GM23338 (cell line): ENCODE data around the gene ABCF2. TPM values are rescaled to one million over a fixed set of nuclear protein-coding genes. Genes with fewer than 3 reads are reported as not detected.
A peak's percentile ranks its signal among the peaks of the same experiment; 100 is the strongest.

Source experiments
- ATAC-seq: fragments of 200-7000 bp; cut with Tn5 transposase; 3 replicates; pipeline ENCODE4 v1.9.1; 2020
- DNase-seq: peaks from one replicate; pipeline ENCODE4 v3.0.0-alpha.2; 2015; ENCODE audit warnings: low spot score
- H2AFZ ChIP-seq: fragments of 200-600 bp; sonication (generic); 2 replicates; pipeline ENCODE4 v1.8.0; 2016; ENCODE audit warnings: antibody characterized with exemption, mild to moderate bottlenecking, moderate library complexity
- H3F3A ChIP-seq: fragments of 200-600 bp; sonication (generic); replicated peaks from 2 replicates; pipeline ENCODE4 v1.8.0; 2017; ENCODE audit warnings: antibody characterized with exemption, mixed run types, low read depth
- H3K27ac ChIP-seq: fragments of 200-600 bp; sonication (generic); 2 replicates; pipeline ENCODE4 v1.6.1; 2016; ENCODE audit warnings: low read depth
- H3K27me3 ChIP-seq: fragments of 200-600 bp; sonication (generic); 2 replicates; pipeline ENCODE4 v1.8.0; 2016; ENCODE audit warnings: mild to moderate bottlenecking, mixed run types, moderate library complexity; ENCODE audit not compliant: insufficient read depth
- H3K36me3 ChIP-seq: fragments of 200-600 bp; sonication (generic); 2 replicates; pipeline ENCODE4 v1.8.0; 2016; ENCODE audit warnings: mild to moderate bottlenecking; ENCODE audit not compliant: insufficient read depth
- H3K4me1 ChIP-seq: fragments of 200-600 bp; sonication (generic); 2 replicates; pipeline ENCODE4 v1.8.0; 2016; ENCODE audit warnings: mild to moderate bottlenecking, moderate library complexity; ENCODE audit not compliant: insufficient read depth
- H3K4me2 ChIP-seq: fragments of 200-600 bp; sonication (generic); 2 replicates; pipeline ENCODE4 v1.7.1; 2017; ENCODE audit warnings: mixed run types
- H3K4me3 ChIP-seq: fragments of 200-600 bp; sonication (generic); 2 replicates; pipeline ENCODE4 v1.6.1; 2016; ENCODE audit warnings: mixed run types
- H3K79me2 ChIP-seq: fragments of 200-600 bp; sonication (generic); replicated peaks from 2 replicates; pipeline ENCODE4 v1.8.0; 2017; ENCODE audit warnings: mild to moderate bottlenecking; ENCODE audit not compliant: insufficient read depth
- H3K9me2 ChIP-seq: fragments of 200-600 bp; sonication (generic); 2 replicates; pipeline ENCODE4 v1.8.0; 2017; ENCODE audit not compliant: insufficient read depth
- H4K20me1 ChIP-seq: fragments of 200-600 bp; sonication (generic); replicated peaks from 2 replicates; pipeline ENCODE4 v1.8.0; 2017; ENCODE audit warnings: mild to moderate bottlenecking; ENCODE audit not compliant: insufficient read depth
- H3K27ac Mint-ChIP-seq: 2 replicates; pipeline ENCODE4 v1.8.0; 2020; ENCODE audit warnings: inconsistent platforms, mild to moderate bottlenecking, moderate library complexity, mixed read lengths
- H3K27me3 Mint-ChIP-seq: 3 replicates; pipeline ENCODE4 v1.8.0; 2022; ENCODE audit warnings: low read depth, mild to moderate bottlenecking, moderate library complexity, mixed read lengths, inconsistent platforms; ENCODE audit not compliant: insufficient read depth, poor library complexity
- H3K36me3 Mint-ChIP-seq: 3 replicates; pipeline ENCODE4 v1.8.0; 2021; ENCODE audit warnings: low read depth, mild to moderate bottlenecking, inconsistent platforms, moderate library complexity, mixed read lengths
- H3K4me1 Mint-ChIP-seq: 3 replicates; pipeline ENCODE4 v1.8.0; 2020; ENCODE audit warnings: mild to moderate bottlenecking, inconsistent platforms, mixed read lengths
- H3K4me3 Mint-ChIP-seq: 3 replicates; pipeline ENCODE4 v1.8.0; 2021; ENCODE audit warnings: moderate library complexity, mild to moderate bottlenecking, inconsistent platforms, mixed read lengths
- H3K9me3 Mint-ChIP-seq: 3 replicates; pipeline ENCODE4 v1.8.0; 2020; ENCODE audit warnings: moderate library complexity, mild to moderate bottlenecking, inconsistent platforms, mixed read lengths
- CREB1 ChIP-seq: fragments of 250-450 bp; sonication (Bioruptor Pico); IDR thresholded peaks from 2 replicates; pipeline ENCODE4 v1.5.0; 2020; ENCODE audit warnings: low read depth, mild to moderate bottlenecking, moderate library complexity
- CTCF ChIP-seq, 2 experiments: fragments of 200-600 bp in 1 of 2; sonication (generic) in 1 of 2; conservative IDR thresholded peaks; 2 replicates each; pipeline versions ENCODE4 v1.5.1 to v1.6.1; 2016 to 2017; ENCODE audit warnings: antibody characterized with exemption in 2 of 2, low read depth in 2 of 2, mild to moderate bottlenecking in 2 of 2, moderate library complexity in 1 of 2
- EZH2 ChIP-seq: fragments of 200-600 bp; sonication (generic); IDR thresholded peaks from one replicate; pipeline ENCODE4 v1.8.0; 2017; ENCODE audit warnings: antibody characterized with exemption, mild to moderate bottlenecking, low read depth; ENCODE audit not compliant: unreplicated experiment
- JUNB ChIP-seq: IDR thresholded peaks from one replicate; pipeline ENCODE4 v1.6.1; 2016; ENCODE audit warnings: antibody characterized with exemption; ENCODE audit not compliant: unreplicated experiment
- NANOG ChIP-seq: IDR thresholded peaks from 2 replicates; pipeline ENCODE4 v1.6.1; 2016; ENCODE audit warnings: antibody characterized with exemption, borderline replicate concordance
- POLR2AphosphoS5 ChIP-seq: IDR thresholded peaks from 2 replicates; pipeline ENCODE4 v1.6.1; 2016; ENCODE audit warnings: antibody characterized with exemption, low read depth
- STAT1 ChIP-seq: IDR thresholded peaks from one replicate; pipeline ENCODE4 v1.6.1; 2016; ENCODE audit warnings: antibody characterized with exemption; ENCODE audit not compliant: unreplicated experiment
- ZNF114 ChIP-seq: fragments of 250-450 bp; sonication (Bioruptor Pico); IDR thresholded peaks from 2 replicates; pipeline ENCODE4 v1.5.0; 2020; ENCODE audit warnings: mild to moderate bottlenecking, moderate library complexity
- polyA plus RNA-seq: library from polyadenylated mRNA; unstranded; fragments of >200 nt; fragmentation: Nextera tagmentation; extraction: Ambion mirVana; gene quantifications from 2 replicates; pipeline ENCODE4 v1.2.1, GENCODE V29; 2016
- total RNA-seq: library from RNA; depleted of rRNA; stranded (reverse); fragments of >200 nt; shearing (Covaris generic); gene quantifications from 2 replicates; pipeline ENCODE4 v1.2.3, GENCODE V29; 2014
- TF ChIP-seq, protein P1 (sequence below): fragments of 250-450 bp; sonication (Bioruptor Pico); IDR thresholded peaks from 2 replicates; pipeline ENCODE4 v1.5.0; 2020; ENCODE audit warnings: mild to moderate bottlenecking, moderate library complexity
- TF ChIP-seq, protein P2 (sequence below): IDR thresholded peaks from one replicate; pipeline ENCODE4 v1.6.1; 2018; ENCODE audit warnings: antibody characterized with exemption; ENCODE audit not compliant: unreplicated experiment

The ABCF2 gene
- total and polyA plus RNA-seq, 2 experiments from 2014 or later, result 18.7 to 58.7 TPM

DNA sequence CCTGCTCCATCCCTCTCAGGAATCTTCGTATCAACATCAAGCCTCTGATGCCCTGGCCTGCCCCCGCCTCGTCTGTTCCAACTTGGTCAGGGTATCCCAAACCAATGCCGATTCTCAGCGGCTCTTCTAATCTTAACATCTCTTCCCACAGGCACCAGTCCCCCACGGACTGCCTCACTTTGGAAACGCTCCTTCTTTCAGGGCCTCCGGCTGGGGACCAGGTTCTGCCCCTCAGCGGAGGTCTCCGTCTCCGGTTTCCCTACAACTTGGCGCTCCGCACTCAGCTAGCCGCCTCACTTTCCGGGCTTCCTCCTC is 488 bp downstream of the ABCF2 start (continued):
- TF ChIP-seq CTCF (conservative IDR thresholded peaks at IDR 0.05; ENCODE audit: low read depth in 2 of 2) (no peak), EZH2 (no peak)
- TF ChIP-seq, protein P1, sequence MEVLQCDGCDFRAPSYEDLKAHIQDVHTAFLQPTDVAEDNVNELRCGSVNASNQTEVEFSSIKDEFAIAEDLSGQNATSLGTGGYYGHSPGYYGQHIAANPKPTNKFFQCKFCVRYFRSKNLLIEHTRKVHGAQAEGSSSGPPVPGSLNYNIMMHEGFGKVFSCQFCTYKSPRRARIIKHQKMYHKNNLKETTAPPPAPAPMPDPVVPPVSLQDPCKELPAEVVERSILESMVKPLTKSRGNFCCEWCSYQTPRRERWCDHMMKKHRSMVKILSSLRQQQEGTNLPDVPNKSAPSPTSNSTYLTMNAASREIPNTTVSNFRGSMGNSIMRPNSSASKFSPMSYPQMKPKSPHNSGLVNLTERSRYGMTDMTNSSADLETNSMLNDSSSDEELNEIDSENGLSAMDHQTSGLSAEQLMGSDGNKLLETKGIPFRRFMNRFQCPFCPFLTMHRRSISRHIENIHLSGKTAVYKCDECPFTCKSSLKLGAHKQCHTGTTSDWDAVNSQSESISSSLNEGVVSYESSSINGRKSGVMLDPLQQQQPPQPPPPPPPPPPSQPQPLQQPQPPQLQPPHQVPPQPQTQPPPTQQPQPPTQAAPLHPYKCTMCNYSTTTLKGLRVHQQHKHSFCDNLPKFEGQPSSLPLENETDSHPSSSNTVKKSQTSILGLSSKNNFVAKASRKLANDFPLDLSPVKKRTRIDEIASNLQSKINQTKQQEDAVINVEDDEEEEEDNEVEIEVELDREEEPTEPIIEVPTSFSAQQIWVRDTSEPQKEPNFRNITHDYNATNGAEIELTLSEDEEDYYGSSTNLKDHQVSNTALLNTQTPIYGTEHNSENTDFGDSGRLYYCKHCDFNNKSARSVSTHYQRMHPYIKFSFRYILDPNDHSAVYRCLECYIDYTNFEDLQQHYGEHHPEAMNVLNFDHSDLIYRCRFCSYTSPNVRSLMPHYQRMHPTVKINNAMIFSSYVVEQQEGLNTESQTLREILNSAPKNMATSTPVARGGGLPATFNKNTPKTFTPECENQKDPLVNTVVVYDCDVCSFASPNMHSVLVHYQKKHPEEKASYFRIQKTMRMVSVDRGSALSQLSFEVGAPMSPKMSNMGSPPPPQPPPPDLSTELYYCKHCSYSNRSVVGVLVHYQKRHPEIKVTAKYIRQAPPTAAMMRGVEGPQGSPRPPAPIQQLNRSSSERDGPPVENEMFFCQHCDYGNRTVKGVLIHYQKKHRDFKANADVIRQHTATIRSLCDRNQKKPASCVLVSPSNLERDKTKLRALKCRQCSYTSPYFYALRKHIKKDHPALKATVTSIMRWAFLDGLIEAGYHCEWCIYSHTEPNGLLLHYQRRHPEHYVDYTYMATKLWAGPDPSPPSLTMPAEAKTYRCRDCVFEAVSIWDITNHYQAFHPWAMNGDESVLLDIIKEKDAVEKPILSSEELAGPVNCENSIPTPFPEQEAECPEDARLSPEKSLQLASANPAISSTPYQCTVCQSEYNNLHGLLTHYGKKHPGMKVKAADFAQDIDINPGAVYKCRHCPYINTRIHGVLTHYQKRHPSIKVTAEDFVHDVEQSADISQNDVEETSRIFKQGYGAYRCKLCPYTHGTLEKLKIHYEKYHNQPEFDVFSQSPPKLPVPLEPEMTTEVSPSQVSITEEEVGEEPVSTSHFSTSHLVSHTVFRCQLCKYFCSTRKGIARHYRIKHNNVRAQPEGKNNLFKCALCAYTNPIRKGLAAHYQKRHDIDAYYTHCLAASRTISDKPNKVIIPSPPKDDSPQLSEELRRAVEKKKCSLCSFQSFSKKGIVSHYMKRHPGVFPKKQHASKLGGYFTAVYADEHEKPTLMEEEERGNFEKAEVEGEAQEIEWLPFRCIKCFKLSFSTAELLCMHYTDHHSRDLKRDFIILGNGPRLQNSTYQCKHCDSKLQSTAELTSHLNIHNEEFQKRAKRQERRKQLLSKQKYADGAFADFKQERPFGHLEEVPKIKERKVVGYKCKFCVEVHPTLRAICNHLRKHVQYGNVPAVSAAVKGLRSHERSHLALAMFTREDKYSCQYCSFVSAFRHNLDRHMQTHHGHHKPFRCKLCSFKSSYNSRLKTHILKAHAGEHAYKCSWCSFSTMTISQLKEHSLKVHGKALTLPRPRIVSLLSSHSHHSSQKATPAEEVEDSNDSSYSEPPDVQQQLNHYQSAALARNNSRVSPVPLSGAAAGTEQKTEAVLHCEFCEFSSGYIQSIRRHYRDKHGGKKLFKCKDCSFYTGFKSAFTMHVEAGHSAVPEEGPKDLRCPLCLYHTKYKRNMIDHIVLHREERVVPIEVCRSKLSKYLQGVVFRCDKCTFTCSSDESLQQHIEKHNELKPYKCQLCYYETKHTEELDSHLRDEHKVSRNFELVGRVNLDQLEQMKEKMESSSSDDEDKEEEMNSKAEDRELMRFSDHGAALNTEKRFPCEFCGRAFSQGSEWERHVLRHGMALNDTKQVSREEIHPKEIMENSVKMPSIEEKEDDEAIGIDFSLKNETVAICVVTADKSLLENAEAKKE (CRISPR knock-in tag), result no peak

GRCh38 chr7:151225948-151226510 is 976 bp downstream of the ABCF2 start:
- Histone ChIP-seq H3K4me2 (peak overlapping the region; percentile 91), H4K20me1 (peaks cover 14% of the 10 kb centered on the region; the same call in 1 of the 2 replicates), H3K79me2 (peaks cover 17% of the 10 kb centered on the region), H2AFZ (no peak overlapping the region), H3F3A (peaks cover 9% of the 10 kb centered on the region), H3K9me2 (no peaks in the 10 kb centered on the region), H3K36me3 (peaks cover 25% of the 10 kb centered on the region), H3K4me1 (peaks cover 13% of the 10 kb centered on the region), H3K27me3 (no peaks in the 10 kb centered on the region), H3K4me3 (peak overlapping the region; percentile 95), H3K27ac (no peak overlapping the region)
- Mint-ChIP-seq H3K9me3 (no peaks in the 10 kb centered on the region), H3K4me3 (peak overlapping the region; percentile 98), H3K27me3 (peaks cover 11% of the 10 kb centered on the region), H3K36me3 (peaks cover 53% of the 10 kb centered on the region), H3K27ac (no peak overlapping the region), H3K4me1 (peaks cover 23% of the 10 kb centered on the region)
- ATAC-seq (no peak), DNase-seq (no peak)
- TF ChIP-seq CTCF (conservative IDR thresholded peaks at IDR 0.05; ENCODE audit: low read depth in 2 of 2) (no peak), POLR2AphosphoS5 (no peak), EZH2 (no peak), STAT1 (no peak), JUNB (no peak), CREB1 (CRISPR knock-in tag) (no peak), ZNF114 (CRISPR knock-in tag) (no peak), NANOG (no peak)
- TF ChIP-seq, protein P2, sequence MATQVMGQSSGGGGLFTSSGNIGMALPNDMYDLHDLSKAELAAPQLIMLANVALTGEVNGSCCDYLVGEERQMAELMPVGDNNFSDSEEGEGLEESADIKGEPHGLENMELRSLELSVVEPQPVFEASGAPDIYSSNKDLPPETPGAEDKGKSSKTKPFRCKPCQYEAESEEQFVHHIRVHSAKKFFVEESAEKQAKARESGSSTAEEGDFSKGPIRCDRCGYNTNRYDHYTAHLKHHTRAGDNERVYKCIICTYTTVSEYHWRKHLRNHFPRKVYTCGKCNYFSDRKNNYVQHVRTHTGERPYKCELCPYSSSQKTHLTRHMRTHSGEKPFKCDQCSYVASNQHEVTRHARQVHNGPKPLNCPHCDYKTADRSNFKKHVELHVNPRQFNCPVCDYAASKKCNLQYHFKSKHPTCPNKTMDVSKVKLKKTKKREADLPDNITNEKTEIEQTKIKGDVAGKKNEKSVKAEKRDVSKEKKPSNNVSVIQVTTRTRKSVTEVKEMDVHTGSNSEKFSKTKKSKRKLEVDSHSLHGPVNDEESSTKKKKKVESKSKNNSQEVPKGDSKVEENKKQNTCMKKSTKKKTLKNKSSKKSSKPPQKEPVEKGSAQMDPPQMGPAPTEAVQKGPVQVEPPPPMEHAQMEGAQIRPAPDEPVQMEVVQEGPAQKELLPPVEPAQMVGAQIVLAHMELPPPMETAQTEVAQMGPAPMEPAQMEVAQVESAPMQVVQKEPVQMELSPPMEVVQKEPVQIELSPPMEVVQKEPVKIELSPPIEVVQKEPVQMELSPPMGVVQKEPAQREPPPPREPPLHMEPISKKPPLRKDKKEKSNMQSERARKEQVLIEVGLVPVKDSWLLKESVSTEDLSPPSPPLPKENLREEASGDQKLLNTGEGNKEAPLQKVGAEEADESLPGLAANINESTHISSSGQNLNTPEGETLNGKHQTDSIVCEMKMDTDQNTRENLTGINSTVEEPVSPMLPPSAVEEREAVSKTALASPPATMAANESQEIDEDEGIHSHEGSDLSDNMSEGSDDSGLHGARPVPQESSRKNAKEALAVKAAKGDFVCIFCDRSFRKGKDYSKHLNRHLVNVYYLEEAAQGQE, result no peak
